HEK293 (cell line): ENCODE results near the gene CHRNA7.
"Not testable (repeated sequence)": the region's sequence is repeated elsewhere in the genome, so short reads cannot be mapped to it uniquely, and the experiment has no call there.

Experiments used
- OSR2 ChIP-seq: fragments of 450-650 bp; formaldehyde crosslinking; IDR thresholded peaks from 2 replicates; pipeline ENCODE4 v1.5.1; 2016; ENCODE audit warnings: missing biosample characterization, missing genetic modification characterization
- ZNF302 ChIP-seq: fragments of 450-650 bp; formaldehyde crosslinking; IDR thresholded peaks from 2 replicates; pipeline ENCODE4 v1.5.1; 2016; ENCODE audit warnings: missing biosample characterization, missing genetic modification characterization, low read depth
- ZNF48 ChIP-seq: fragments of 450-650 bp; formaldehyde crosslinking; IDR thresholded peaks from 2 replicates; pipeline ENCODE4 v1.5.1; 2016; ENCODE audit warnings: missing biosample characterization, missing genetic modification characterization
- ZNF530 ChIP-seq: fragments of 450-650 bp; formaldehyde crosslinking; IDR thresholded peaks from 2 replicates; pipeline ENCODE4 v1.5.1; 2016; ENCODE audit warnings: low read depth, missing biosample characterization, missing genetic modification characterization
- TF ChIP-seq, protein P1 (sequence below): fragments of 450-650 bp; formaldehyde crosslinking; IDR thresholded peaks from 2 replicates; pipeline ENCODE4 v1.5.1; 2016; ENCODE audit warnings: missing biosample characterization, missing genetic modification characterization
- TF ChIP-seq, protein P2 (sequence below): fragments of 450-650 bp; formaldehyde crosslinking; IDR thresholded peaks from 2 replicates; pipeline ENCODE4 v1.5.1; 2016; ENCODE audit warnings: missing biosample characterization, missing genetic modification characterization
- TF ChIP-seq, protein P3 (sequence below): fragments of 450-650 bp; formaldehyde crosslinking; IDR thresholded peaks from 2 replicates; pipeline ENCODE4 v1.5.1; 2017; ENCODE audit warnings: missing biosample characterization, missing genetic modification characterization

DNA sequence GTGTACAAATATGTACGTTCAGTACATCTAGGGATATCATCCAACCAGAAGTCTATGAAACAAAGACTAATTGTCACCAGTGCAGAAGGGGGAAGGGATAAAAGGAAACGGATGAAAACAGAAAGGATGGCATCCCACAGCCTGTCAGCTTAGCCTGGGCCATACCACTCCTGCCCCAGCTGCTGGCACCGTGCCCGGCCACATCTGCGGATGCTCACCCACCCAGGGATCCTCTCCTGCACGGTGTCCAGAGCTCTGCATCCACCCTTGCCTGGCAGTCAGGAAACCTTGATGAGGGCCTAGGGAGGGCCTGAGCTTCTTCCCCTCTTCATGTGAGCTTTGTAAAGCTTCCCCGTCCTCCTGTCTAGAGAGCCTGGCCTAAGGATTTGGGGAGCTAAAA, 133.8 kb downstream of the CHRNA7 start:
- TF ChIP-seq, protein P1, sequence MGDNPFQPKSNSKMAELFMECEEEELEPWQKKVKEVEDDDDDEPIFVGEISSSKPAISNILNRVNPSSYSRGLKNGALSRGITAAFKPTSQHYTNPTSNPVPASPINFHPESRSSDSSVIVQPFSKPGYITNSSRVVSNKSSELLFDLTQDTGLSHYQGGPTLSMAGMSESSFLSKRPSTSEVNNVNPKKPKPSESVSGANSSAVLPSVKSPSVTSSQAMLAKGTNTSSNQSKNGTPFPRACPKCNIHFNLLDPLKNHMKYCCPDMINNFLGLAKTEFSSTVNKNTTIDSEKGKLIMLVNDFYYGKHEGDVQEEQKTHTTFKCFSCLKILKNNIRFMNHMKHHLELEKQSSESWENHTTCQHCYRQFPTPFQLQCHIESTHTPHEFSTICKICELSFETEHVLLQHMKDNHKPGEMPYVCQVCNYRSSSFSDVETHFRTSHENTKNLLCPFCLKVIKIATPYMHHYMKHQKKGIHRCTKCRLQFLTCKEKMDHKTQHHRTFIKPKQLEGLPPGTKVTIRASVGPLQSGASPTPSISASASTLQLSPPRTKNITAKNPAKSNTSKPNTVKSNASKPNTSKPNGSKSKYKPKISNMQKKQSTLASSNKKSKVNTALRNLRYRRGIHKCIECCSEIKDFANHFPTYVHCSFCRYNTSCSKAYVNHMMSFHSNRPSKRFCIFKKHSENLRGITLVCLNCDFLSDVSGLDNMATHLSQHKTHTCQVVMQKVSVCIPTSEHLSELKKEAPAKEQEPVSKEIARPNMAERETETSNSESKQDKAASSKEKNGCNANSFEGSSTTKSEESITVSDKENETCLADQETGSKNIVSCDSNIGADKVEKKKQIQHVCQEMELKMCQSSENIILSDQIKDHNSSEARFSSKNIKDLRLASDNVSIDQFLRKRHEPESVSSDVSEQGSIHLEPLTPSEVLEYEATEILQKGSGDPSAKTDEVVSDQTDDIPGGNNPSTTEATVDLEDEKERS (tag by site-specific recombination), result not testable (repeated sequence)
- TF ChIP-seq ZNF302 (tag by site-specific recombination); ZNF48; OSR2 (tag by site-specific recombination); ZNF530 (tag by site-specific recombination): not testable (repeated sequence)
- TF ChIP-seq, protein P2, sequence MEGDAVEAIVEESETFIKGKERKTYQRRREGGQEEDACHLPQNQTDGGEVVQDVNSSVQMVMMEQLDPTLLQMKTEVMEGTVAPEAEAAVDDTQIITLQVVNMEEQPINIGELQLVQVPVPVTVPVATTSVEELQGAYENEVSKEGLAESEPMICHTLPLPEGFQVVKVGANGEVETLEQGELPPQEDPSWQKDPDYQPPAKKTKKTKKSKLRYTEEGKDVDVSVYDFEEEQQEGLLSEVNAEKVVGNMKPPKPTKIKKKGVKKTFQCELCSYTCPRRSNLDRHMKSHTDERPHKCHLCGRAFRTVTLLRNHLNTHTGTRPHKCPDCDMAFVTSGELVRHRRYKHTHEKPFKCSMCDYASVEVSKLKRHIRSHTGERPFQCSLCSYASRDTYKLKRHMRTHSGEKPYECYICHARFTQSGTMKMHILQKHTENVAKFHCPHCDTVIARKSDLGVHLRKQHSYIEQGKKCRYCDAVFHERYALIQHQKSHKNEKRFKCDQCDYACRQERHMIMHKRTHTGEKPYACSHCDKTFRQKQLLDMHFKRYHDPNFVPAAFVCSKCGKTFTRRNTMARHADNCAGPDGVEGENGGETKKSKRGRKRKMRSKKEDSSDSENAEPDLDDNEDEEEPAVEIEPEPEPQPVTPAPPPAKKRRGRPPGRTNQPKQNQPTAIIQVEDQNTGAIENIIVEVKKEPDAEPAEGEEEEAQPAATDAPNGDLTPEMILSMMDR (tag by site-specific recombination), result not testable (repeated sequence)
- TF ChIP-seq, protein P3, sequence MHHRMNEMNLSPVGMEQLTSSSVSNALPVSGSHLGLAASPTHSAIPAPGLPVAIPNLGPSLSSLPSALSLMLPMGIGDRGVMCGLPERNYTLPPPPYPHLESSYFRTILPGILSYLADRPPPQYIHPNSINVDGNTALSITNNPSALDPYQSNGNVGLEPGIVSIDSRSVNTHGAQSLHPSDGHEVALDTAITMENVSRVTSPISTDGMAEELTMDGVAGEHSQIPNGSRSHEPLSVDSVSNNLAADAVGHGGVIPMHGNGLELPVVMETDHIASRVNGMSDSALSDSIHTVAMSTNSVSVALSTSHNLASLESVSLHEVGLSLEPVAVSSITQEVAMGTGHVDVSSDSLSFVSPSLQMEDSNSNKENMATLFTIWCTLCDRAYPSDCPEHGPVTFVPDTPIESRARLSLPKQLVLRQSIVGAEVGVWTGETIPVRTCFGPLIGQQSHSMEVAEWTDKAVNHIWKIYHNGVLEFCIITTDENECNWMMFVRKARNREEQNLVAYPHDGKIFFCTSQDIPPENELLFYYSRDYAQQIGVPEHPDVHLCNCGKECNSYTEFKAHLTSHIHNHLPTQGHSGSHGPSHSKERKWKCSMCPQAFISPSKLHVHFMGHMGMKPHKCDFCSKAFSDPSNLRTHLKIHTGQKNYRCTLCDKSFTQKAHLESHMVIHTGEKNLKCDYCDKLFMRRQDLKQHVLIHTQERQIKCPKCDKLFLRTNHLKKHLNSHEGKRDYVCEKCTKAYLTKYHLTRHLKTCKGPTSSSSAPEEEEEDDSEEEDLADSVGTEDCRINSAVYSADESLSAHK (tag by site-specific recombination), result not testable (repeated sequence)
